H9 (cell line): ENCODE measurements around the gene SPINT2. TPM values are rescaled to one million over a fixed set of nuclear protein-coding genes. Genes with fewer than 3 reads are reported as not detected.

Experiments
- DNase-seq: peaks from one replicate; pipeline ENCODE4 v3.0.0-alpha.2; 2017
- H2AFZ ChIP-seq: one replicate; pipeline ENCODE4 v1.6.1; 2013; ENCODE audit warnings: mild to moderate bottlenecking, low read length, control low read depth, moderate library complexity
- H2AK5ac ChIP-seq: 2 replicates; pipeline ENCODE4 v1.6.1; 2013; ENCODE audit warnings: low read length, control low read depth, mixed read lengths; ENCODE audit not compliant: insufficient read length
- H2BK120ac ChIP-seq: one replicate; pipeline ENCODE4 v1.6.1; 2013; ENCODE audit warnings: low read depth, mild to moderate bottlenecking, low read length, control low read depth, inconsistent platforms; ENCODE audit not compliant: poor library complexity, severe bottlenecking
- H2BK12ac ChIP-seq: 2 replicates; pipeline ENCODE4 v1.6.1; 2013; ENCODE audit warnings: low read length, control low read depth, mixed read lengths, low read depth; ENCODE audit not compliant: insufficient read length
- H2BK15ac ChIP-seq: 2 replicates; pipeline ENCODE4 v1.6.1; 2013; ENCODE audit warnings: low read depth, low read length, control low read depth
- H2BK20ac ChIP-seq: one replicate; pipeline ENCODE4 v1.6.1; 2013; ENCODE audit warnings: low read depth, mild to moderate bottlenecking, low read length, control low read depth, inconsistent platforms; ENCODE audit not compliant: poor library complexity, severe bottlenecking
- H2BK5ac ChIP-seq: 2 replicates; pipeline ENCODE4 v1.6.1; 2013; ENCODE audit warnings: low read length, control low read depth, mixed read lengths; ENCODE audit not compliant: insufficient read length
- H3K14ac ChIP-seq: 2 replicates; pipeline ENCODE4 v1.6.1; 2013; ENCODE audit warnings: low read length, control low read depth; ENCODE audit not compliant: insufficient read depth
- H3K18ac ChIP-seq: 2 replicates; pipeline ENCODE4 v1.6.1; 2013; ENCODE audit warnings: low read depth, mild to moderate bottlenecking, mixed read lengths, low read length, control low read depth; ENCODE audit not compliant: insufficient read length
- H3K23ac ChIP-seq: 2 replicates; pipeline ENCODE4 v1.6.1; 2013; ENCODE audit warnings: low read length, control low read depth, mixed read lengths, low read depth; ENCODE audit not compliant: insufficient read length
- H3K23me2 ChIP-seq: 2 replicates; pipeline ENCODE4 v1.6.1; 2013; ENCODE audit warnings: low read depth, mild to moderate bottlenecking, mixed read lengths, low read length, control low read depth; ENCODE audit not compliant: insufficient read length, poor library complexity, severe bottlenecking
- H3K27ac ChIP-seq: 2 replicates; pipeline ENCODE4 v1.5.1; 2013; ENCODE audit warnings: low read length, control low read depth, mixed read lengths, low read depth; ENCODE audit not compliant: insufficient read length
- H3K27me3 ChIP-seq: 2 replicates; pipeline ENCODE4 v1.6.1; 2013; ENCODE audit warnings: low read length, control low read depth, inconsistent platforms; ENCODE audit not compliant: insufficient read depth
- H3K4ac ChIP-seq: 2 replicates; pipeline ENCODE4 v1.6.1; 2013; ENCODE audit warnings: low read depth, mild to moderate bottlenecking, control low read depth, inconsistent platforms, low read length, moderate library complexity
- H3K4me1 ChIP-seq: 2 replicates; pipeline ENCODE4 v1.6.1; 2013; ENCODE audit warnings: low read length, control low read depth, inconsistent platforms; ENCODE audit not compliant: insufficient read depth
- H3K4me2 ChIP-seq: 2 replicates; pipeline ENCODE4 v1.6.1; 2013; ENCODE audit warnings: low read length, control low read depth, mixed read lengths; ENCODE audit not compliant: insufficient read length, insufficient read depth
- H3K56ac ChIP-seq: 2 replicates; pipeline ENCODE4 v1.6.1; 2013; ENCODE audit warnings: low read depth, mild to moderate bottlenecking, mixed read lengths, low read length, control low read depth; ENCODE audit not compliant: insufficient read length
- H3K79me1 ChIP-seq: 2 replicates; pipeline ENCODE4 v1.6.1; 2013; ENCODE audit warnings: low read depth, mild to moderate bottlenecking, moderate library complexity, low read length, control low read depth, inconsistent platforms; ENCODE audit not compliant: insufficient read depth, poor library complexity, severe bottlenecking
- H3K79me2 ChIP-seq: 2 replicates; pipeline ENCODE4 v1.6.1; 2013; ENCODE audit warnings: low read length, control low read depth, inconsistent platforms; ENCODE audit not compliant: insufficient read depth
- H3K9ac ChIP-seq: 2 replicates; pipeline ENCODE4 v1.6.1; 2013; ENCODE audit warnings: low read length, control low read depth, mixed read lengths; ENCODE audit not compliant: insufficient read length; ENCODE audit errors: extremely low read depth
- H3K9me3 ChIP-seq: one replicate; pipeline ENCODE4 v1.6.1; 2013; ENCODE audit warnings: low read depth, low read length, inconsistent platforms; ENCODE audit not compliant: control insufficient read depth
- H3T11ph ChIP-seq: one replicate; pipeline ENCODE4 v1.6.1; 2013; ENCODE audit warnings: mild to moderate bottlenecking, low read length, control low read depth, inconsistent platforms
- H4K20me1 ChIP-seq: one replicate; pipeline ENCODE4 v1.6.1; 2013; ENCODE audit not compliant: control insufficient read depth, insufficient read length, insufficient read depth
- H4K5ac ChIP-seq: 2 replicates; pipeline ENCODE4 v1.6.1; 2013; ENCODE audit warnings: low read depth, mild to moderate bottlenecking, mixed read lengths, low read length, control low read depth; ENCODE audit not compliant: insufficient read length
- H4K8ac ChIP-seq: replicated peaks from 2 replicates; pipeline ENCODE4 v1.6.1; 2013; ENCODE audit warnings: low read length, control low read depth, mixed read lengths, low read depth; ENCODE audit not compliant: insufficient read length
- H4K91ac ChIP-seq: 2 replicates; pipeline ENCODE4 v1.6.1; 2013; ENCODE audit warnings: low read depth, mild to moderate bottlenecking, moderate library complexity, mixed read lengths, low read length, control low read depth; ENCODE audit not compliant: insufficient read length
- H3K27ac Mint-ChIP-seq, 3 experiments: 2 replicates in 2 of 3; 3 replicates in 1 of 3; pipeline ENCODE4 v1.8.0; 2020 to 2021; ENCODE audit warnings: mixed read lengths in 3 of 3, mild to moderate bottlenecking in 1 of 3, moderate library complexity in 1 of 3
- H3K27me3 Mint-ChIP-seq: 2 replicates; pipeline ENCODE4 v1.8.0; 2021; ENCODE audit warnings: low read depth, mild to moderate bottlenecking, moderate library complexity, mixed read lengths
- H3K36me3 Mint-ChIP-seq, 3 experiments: 2 replicates in 2 of 3; 3 replicates in 1 of 3; pipeline ENCODE4 v1.8.0; 2020 to 2021; ENCODE audit warnings: low read depth in 3 of 3, mixed read lengths in 3 of 3; ENCODE audit not compliant: insufficient read depth in 1 of 3
- H3K4me1 Mint-ChIP-seq, 2 experiments: 2 replicates each; pipeline ENCODE4 v1.8.0; 2020; ENCODE audit warnings: mixed read lengths in 2 of 2
- H3K4me3 Mint-ChIP-seq, 2 experiments: 2 replicates in 1 of 2; 3 replicates in 1 of 2; pipeline ENCODE4 v1.8.0; 2020 to 2021; ENCODE audit warnings: mild to moderate bottlenecking in 2 of 2, mixed read lengths in 2 of 2, moderate library complexity in 1 of 2
- H3K9me3 Mint-ChIP-seq, 2 experiments: 2 replicates in 1 of 2; 3 replicates in 1 of 2; pipeline ENCODE4 v1.8.0; 2020; ENCODE audit warnings: mild to moderate bottlenecking in 2 of 2, mixed read lengths in 2 of 2, moderate library complexity in 1 of 2
- CTCF ChIP-seq: fragments of 200-600 bp; sonication (generic); conservative IDR thresholded peaks from 3 replicates; pipeline ENCODE4 v1.8.0; 2021; ENCODE audit warnings: antibody characterized with exemption, mild to moderate bottlenecking
- WGBS: extraction: QIAGEN DNeasy Blood & Tissue Kit; methylation state at CpG from one replicate; pipeline ENCODE4 v1.1.7; 2013; ENCODE audit warnings: missing lambda C conversion rate, low lambda C conversion rate, mixed read lengths; ENCODE audit not compliant: insufficient read length; ENCODE audit errors: extremely low coverage; 5-methylcytosine and 5-hydroxymethylcytosine counted together
- total RNA-seq: library from RNA; stranded (reverse); gene quantifications from 2 replicates; pipeline ENCODE4 v1.2.1, GENCODE V29; 2021

The SPINT2 gene
- total RNA-seq, 1 experiment from 2014 or later = 283 TPM

GRCh38 chr19:38218204-38218603, 46.2 kb upstream of the SPINT2 start:
- no peak for TF ChIP-seq CTCF
- H3K9me3 ChIP-seq = no peaks in the 10 kb centered on the region
- H3K23ac ChIP-seq = no peak overlapping the region
- no peaks in the 10 kb centered on the region for H3K4me1 ChIP-seq
- H2AFZ ChIP-seq = no peak overlapping the region
- H3K14ac ChIP-seq = no peak overlapping the region
- no peak overlapping the region for H4K91ac ChIP-seq
- H3K9me3 Mint-ChIP-seq = no peaks in the 10 kb centered on the region; a peak in 2 of 5 replicates
- H3K36me3 Mint-ChIP-seq = peaks cover 13 to 33% (median 21%) of the 10 kb centered on the region in 3 experiments
- no peaks in the 10 kb centered on the region for H3K79me2 ChIP-seq
- H3K79me1 ChIP-seq = no peaks in the 10 kb centered on the region
- H2AK5ac ChIP-seq = no peak overlapping the region
- no peak for DNase-seq
- H4K8ac ChIP-seq = no peak overlapping the region
- no peak overlapping the region for H3K9ac ChIP-seq
- H3K4me2 ChIP-seq = no peak overlapping the region
- no peaks in the 10 kb centered on the region for H3K27me3 ChIP-seq
- H2BK15ac ChIP-seq = no peak overlapping the region
- H3K4ac ChIP-seq = no peak overlapping the region
- no peak overlapping the region for H3K18ac ChIP-seq
- no peak overlapping the region for H2BK120ac ChIP-seq
- H3K4me3 Mint-ChIP-seq = no peak overlapping the region
- H2BK5ac ChIP-seq = no peak overlapping the region
- H2BK12ac ChIP-seq = no peak overlapping the region
- no peak overlapping the region for H3K27ac ChIP-seq
- WGBS = no CpG with 5 or more reads among the region's 3 CpGs
- no peak overlapping the region for H3K27ac Mint-ChIP-seq
- peaks cover 5 to 21% of the 10 kb centered on the region in 2 experiments for H3K4me1 Mint-ChIP-seq
- no peaks in the 10 kb centered on the region for H3K23me2 ChIP-seq
- H4K5ac ChIP-seq = no peak overlapping the region
- H3K27me3 Mint-ChIP-seq = no peaks in the 10 kb centered on the region
- no peak overlapping the region for H3K56ac ChIP-seq
- no peak overlapping the region for H2BK20ac ChIP-seq
- no peaks in the 10 kb centered on the region for H4K20me1 ChIP-seq
- no peak overlapping the region for H3T11ph ChIP-seq
